ENCODE results near the gene TMEM179. TPM values are rescaled to one million over a fixed set of nuclear protein-coding genes. Genes with fewer than 3 reads are reported as not detected.

The TMEM179 gene
- total and polyA plus RNA-seq, 2 donors (not counting 3 experiments of a cell fraction or from before 2014, with no cell fraction given): 0.14 TPM; not detected in 1

GRCh38 chr14:104556256-104557021 is 48.1 kb downstream of the TMEM179 start:
- intact Hi-C loops (cut with micrococcal nuclease): no loop called here
- no TSS peak for BruUV-seq (replicated peaks)
- Histone ChIP-seq H3K9ac (replicated peaks; ENCODE audit: extremely low read depth, insufficient read depth, low read length) (no peak overlapping the region), H3K36me3 (ENCODE audit: control insufficient read depth in 2 of 2, extremely low read depth in 1 of 2, insufficient read depth in 2 of 2, low read length in 2 of 2) (no peaks in the 10 kb centered on the region), H3K27me3 (ENCODE audit: control insufficient read depth in 2 of 2, insufficient read depth in 2 of 2, low read length in 2 of 2) (no peaks in the 10 kb centered on the region), H3K79me2 (ENCODE audit: control insufficient read depth, insufficient read depth, low read length) (no peaks in the 10 kb centered on the region), H3K27ac (ENCODE audit: insufficient read depth, low read depth, low read length) (no peak overlapping the region), H3K9me1 (replicated peaks; ENCODE audit: control insufficient read depth, extremely low read depth, insufficient read depth, low read length) (no peaks in the 10 kb centered on the region), H3K4me3 (replicated peaks in 1 of 3; ENCODE audit: insufficient read depth in 1 of 3, low read depth in 1 of 3, low read length in 3 of 3) (no peak overlapping the region), H3K4me1 (ENCODE audit: control insufficient read depth, extremely low read depth, insufficient read depth, low read length) (no peaks in the 10 kb centered on the region), H3K9me3 (replicated peaks; ENCODE audit: control insufficient read depth, insufficient read depth, low read length) (no peaks in the 10 kb centered on the region), H2AFZ (ENCODE audit: low read depth, low read length) (no peak overlapping the region), H3K4me2 (ENCODE audit: insufficient read depth, low read length) (no peak overlapping the region), H4K20me1 (replicated peaks; ENCODE audit: control insufficient read depth, extremely low read depth, insufficient read depth, low read length) (no peaks in the 10 kb centered on the region)
- DNase-seq (ENCODE audit: low read depth, low spot score) (no peak), FAIRE-seq (no peak)
- dilution Hi-C loops (cut with MboI; ENCODE audit: extremely low pct_ligation_motif_present, low sequenced_read_pairs): no loop called here
- POLR2A ChIA-PET: no interaction called here
- TF ChIP-seq EZH2 (IDR thresholded peaks at IDR 0.05; ENCODE audit: borderline replicate concordance, low read depth, low read length, severe bottlenecking): no peak
- no peak for TF ChIP-seq POLR2A (IDR thresholded peaks at IDR 0.05; ENCODE audit: low read depth, low read length)
- TF ChIP-seq POLR2AphosphoS5 (IDR thresholded peaks at IDR 0.05; ENCODE audit: insufficient read depth, low read depth, low read length): no peak
- no peak for TF ChIP-seq FOS (IDR thresholded peaks at IDR 0.05; ENCODE audit: borderline replicate concordance, insufficient read depth, low read length)
- TF ChIP-seq JUN (IDR thresholded peaks at IDR 0.05; ENCODE audit: borderline replicate concordance, insufficient read depth, insufficient read length, low read depth): no peak
- TF ChIP-seq, protein P1, sequence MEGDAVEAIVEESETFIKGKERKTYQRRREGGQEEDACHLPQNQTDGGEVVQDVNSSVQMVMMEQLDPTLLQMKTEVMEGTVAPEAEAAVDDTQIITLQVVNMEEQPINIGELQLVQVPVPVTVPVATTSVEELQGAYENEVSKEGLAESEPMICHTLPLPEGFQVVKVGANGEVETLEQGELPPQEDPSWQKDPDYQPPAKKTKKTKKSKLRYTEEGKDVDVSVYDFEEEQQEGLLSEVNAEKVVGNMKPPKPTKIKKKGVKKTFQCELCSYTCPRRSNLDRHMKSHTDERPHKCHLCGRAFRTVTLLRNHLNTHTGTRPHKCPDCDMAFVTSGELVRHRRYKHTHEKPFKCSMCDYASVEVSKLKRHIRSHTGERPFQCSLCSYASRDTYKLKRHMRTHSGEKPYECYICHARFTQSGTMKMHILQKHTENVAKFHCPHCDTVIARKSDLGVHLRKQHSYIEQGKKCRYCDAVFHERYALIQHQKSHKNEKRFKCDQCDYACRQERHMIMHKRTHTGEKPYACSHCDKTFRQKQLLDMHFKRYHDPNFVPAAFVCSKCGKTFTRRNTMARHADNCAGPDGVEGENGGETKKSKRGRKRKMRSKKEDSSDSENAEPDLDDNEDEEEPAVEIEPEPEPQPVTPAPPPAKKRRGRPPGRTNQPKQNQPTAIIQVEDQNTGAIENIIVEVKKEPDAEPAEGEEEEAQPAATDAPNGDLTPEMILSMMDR (IDR thresholded peaks at IDR 0.05; ENCODE audit: extremely low read depth in 1 of 2, insufficient read depth in 1 of 2, low read depth in 1 of 2, low read length in 2 of 2): no peak
- TF ChIP-seq MYC (IDR thresholded peaks at IDR 0.05; ENCODE audit: low read depth, low read length): no peak
- TF ChIP-seq, protein P2, sequence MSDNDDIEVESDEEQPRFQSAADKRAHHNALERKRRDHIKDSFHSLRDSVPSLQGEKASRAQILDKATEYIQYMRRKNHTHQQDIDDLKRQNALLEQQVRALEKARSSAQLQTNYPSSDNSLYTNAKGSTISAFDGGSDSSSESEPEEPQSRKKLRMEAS (IDR thresholded peaks at IDR 0.05; ENCODE audit: insufficient read depth, insufficient read length): no peak
- no peak for TF ChIP-seq GATA2 (IDR thresholded peaks at IDR 0.05; ENCODE audit: insufficient read depth, insufficient read length, low read depth, low read length)
- CTCF ChIA-PET: interaction anchor here (1.5 kb wide), 2 partner anchors 8 to 419 kb away, joined by 4 to 9 read pairs; no protein-coding TSS in a partner anchor

Data from endothelial cell of umbilical vein (primary cell).